Measurements from ENCODE around the gene RALGPS2. TPM values are rescaled to one million over a fixed set of nuclear protein-coding genes. Genes with fewer than 3 reads are reported as not detected.

The RALGPS2 gene
- polyA plus RNA-seq, 1 experiment, result 67.2 TPM

GRCh38 chr1:178926046-178926445 is 201.0 kb downstream of the RALGPS2 start:
- DNase-seq (ENCODE audit: low read depth, low spot score), result no peak
- ChIA-PET CTCF (interaction anchor here (0.9 kb wide), 1 partner anchor 76 kb away, joined by 3 read pairs; no protein-coding TSS in a partner anchor), POLR2A (no interaction called here)
- TF ChIP-seq CTCF (IDR thresholded peaks at IDR 0.05; ENCODE audit: low read depth, low read length), result no peak
- H3K27me3 ChIP-seq (ENCODE audit: control insufficient read depth, insufficient read depth, low read length), result no peaks in the 10 kb centered on the region
- H3K9me3 ChIP-seq (ENCODE audit: control insufficient read depth, insufficient read depth, low read length), result no peaks in the 10 kb centered on the region
- no peak overlapping the region for H3K27ac ChIP-seq (ENCODE audit: low read depth, low read length)
- no peak overlapping the region for H3K4me3 ChIP-seq (ENCODE audit: low read depth, low read length)

GRCh38 chr1:178927003-178927402 is 202.0 kb downstream of the RALGPS2 start:
- POLR2A ChIA-PET, result no interaction called here
- Histone ChIP-seq H3K9me3 (ENCODE audit: control insufficient read depth, insufficient read depth, low read length) (no peaks in the 10 kb centered on the region), H3K27me3 (ENCODE audit: control insufficient read depth, insufficient read depth, low read length) (no peaks in the 10 kb centered on the region), H3K4me3 (ENCODE audit: low read depth, low read length) (no peak overlapping the region), H3K27ac (ENCODE audit: low read depth, low read length) (no peak overlapping the region)
- no peak for TF ChIP-seq CTCF (IDR thresholded peaks at IDR 0.05; ENCODE audit: low read depth, low read length)
- CTCF ChIA-PET, result no interaction called here
- no peak for DNase-seq (ENCODE audit: low read depth, low spot score)

- ChIA-PET POLR2A (no interaction called here), CTCF (interaction anchor here (0.7 kb wide), 1 partner anchor 389 kb away, joined by 3 read pairs; no protein-coding TSS in a partner anchor)
- no peaks in the 10 kb centered on the region for H3K27me3 ChIP-seq (ENCODE audit: control insufficient read depth, insufficient read depth, low read length)
- no peak overlapping the region for H3K4me3 ChIP-seq (ENCODE audit: low read depth, low read length)
- no peak for DNase-seq (ENCODE audit: low read depth, low spot score)
- no peak for TF ChIP-seq CTCF (IDR thresholded peaks at IDR 0.05; ENCODE audit: low read depth, low read length)
- no peak overlapping the region for H3K27ac ChIP-seq (ENCODE audit: low read depth, low read length)
- H3K9me3 ChIP-seq (ENCODE audit: control insufficient read depth, insufficient read depth, low read length), result no peaks in the 10 kb centered on the region
Measured at GRCh38 chr1:178928041-178928440, 203.0 kb downstream of the RALGPS2 start.

- H3K27me3 ChIP-seq (ENCODE audit: control insufficient read depth, insufficient read depth, low read length), result no peaks in the 10 kb centered on the region
- no peaks in the 10 kb centered on the region for H3K9me3 ChIP-seq (ENCODE audit: control insufficient read depth, insufficient read depth, low read length)
- no peak overlapping the region for H3K4me3 ChIP-seq (ENCODE audit: low read depth, low read length)
- ChIA-PET POLR2A (no interaction called here), CTCF (no interaction called here)
- H3K27ac ChIP-seq (ENCODE audit: low read depth, low read length), result no peak overlapping the region
- DNase-seq (ENCODE audit: low read depth, low spot score), result no peak
- TF ChIP-seq CTCF (IDR thresholded peaks at IDR 0.05; ENCODE audit: low read depth, low read length), result no peak
Measured at GRCh38 chr1:178928976-178929375, 203.9 kb downstream of the RALGPS2 start.

- H3K27ac ChIP-seq (ENCODE audit: low read depth, low read length), result no peak overlapping the region
Measured at GRCh38 chr1:178931858-178932551, 207.0 kb downstream of the RALGPS2 start.

More at GRCh38 chr1:178931858-178932551, 207.0 kb downstream of the RALGPS2 start:
- Histone ChIP-seq H3K27me3 (ENCODE audit: control insufficient read depth, insufficient read depth, low read length) (no peaks in the 10 kb centered on the region), H3K9me3 (ENCODE audit: control insufficient read depth, insufficient read depth, low read length) (no peaks in the 10 kb centered on the region), H3K4me3 (ENCODE audit: low read depth, low read length) (no peak overlapping the region)
- POLR2A ChIA-PET, result no interaction called here
- no peak for TF ChIP-seq CTCF (IDR thresholded peaks at IDR 0.05; ENCODE audit: low read depth, low read length)
- CTCF ChIA-PET, result interaction anchor here (0.6 kb wide), 1 partner anchor 68 kb away, joined by 3 read pairs; no protein-coding TSS in a partner anchor
- DNase-seq (ENCODE audit: low read depth, low spot score), result no peak

Measured in AG04450 (cell line).